IMR-90 (cell line): ENCODE measurements around the gene SLC7A10. TPM values are rescaled to one million over a fixed set of nuclear protein-coding genes. Genes with fewer than 3 reads are reported as not detected.

Source experiments
- ATAC-seq: fragments of 200-7000 bp; cut with Tn5 transposase; 2 replicates; pipeline ENCODE4 v1.9.1; 2020; ENCODE audit warnings: low read depth, mild to moderate bottlenecking, moderate library complexity
- BruUV-seq: library from RNA; stranded (reverse); fragments of 400-500 nt; replicated peaks from 2 replicates; lab custom pipeline; 2021; lab: Mats Ljungman, UMichigan
- CTCF ChIA-PET: fragments of 300-600 bp; formaldehyde crosslinking; extraction: SDS; loops from one replicate; lab custom pipeline; 2021; ENCODE audit warnings: antibody characterized with exemption; lab: Yijun Ruan, JAX
- POLR2A ChIA-PET: fragments of 300-600 bp; sonication (Branson Sonifier 250); formaldehyde crosslinking; loops from one replicate; lab custom pipeline; 2022; ENCODE audit warnings: antibody characterized with exemption; ENCODE audit not compliant: unreplicated experiment; lab: Charles Lee
- DNase-seq: peaks from one replicate; pipeline ENCODE4 v3.0.0; 2013
- H2AFZ ChIP-seq: replicated peaks from 2 replicates; pipeline ENCODE3; 2013; ENCODE audit warnings: low read length, mild to moderate bottlenecking; ENCODE audit not compliant: poor library complexity
- H2AK5ac ChIP-seq: 2 replicates; pipeline ENCODE4 v1.6.1; 2013; ENCODE audit warnings: low read depth, low read length, inconsistent platforms
- H2AK9ac ChIP-seq: replicated peaks from 2 replicates; pipeline ENCODE3; 2013; ENCODE audit warnings: mild to moderate bottlenecking, low read depth, low read length, moderate library complexity; ENCODE audit not compliant: poor library complexity
- H2BK120ac ChIP-seq: 2 replicates; pipeline ENCODE4 v1.6.1; 2013; ENCODE audit warnings: low read depth, low read length, inconsistent platforms
- H2BK15ac ChIP-seq: 3 replicates; pipeline ENCODE4 v1.6.1; 2013; ENCODE audit warnings: low read depth, low read length, inconsistent platforms
- H2BK20ac ChIP-seq: 2 replicates; pipeline ENCODE4 v1.6.1; 2013; ENCODE audit warnings: low read depth, mild to moderate bottlenecking, inconsistent platforms, low read length, moderate library complexity
- H2BK5ac ChIP-seq: 2 replicates; pipeline ENCODE4 v1.6.1; 2013; ENCODE audit warnings: mild to moderate bottlenecking, low read depth, low read length, inconsistent platforms; ENCODE audit not compliant: poor library complexity, severe bottlenecking
- H3K14ac ChIP-seq: replicated peaks from 2 replicates; pipeline ENCODE4 v1.6.1; 2013; ENCODE audit warnings: low read depth, low read length, inconsistent platforms
- H3K18ac ChIP-seq: 2 replicates; pipeline ENCODE4 v1.6.1; 2013; ENCODE audit warnings: low read depth, low read length, control low read depth
- H3K23ac ChIP-seq: 2 replicates; pipeline ENCODE4 v1.6.1; 2013; ENCODE audit warnings: low read depth, low read length, inconsistent platforms
- H3K27ac ChIP-seq: 2 replicates; pipeline ENCODE4 v1.5.1; 2013; ENCODE audit warnings: mild to moderate bottlenecking, control low read depth, low read length; ENCODE audit not compliant: insufficient read depth
- H3K27me3 ChIP-seq: 2 replicates; pipeline ENCODE4 v1.6.1; 2013; ENCODE audit warnings: low read length; ENCODE audit not compliant: control insufficient read depth, insufficient read depth
- H3K36me3 ChIP-seq: 2 replicates; pipeline ENCODE4 v1.6.1; 2013; ENCODE audit warnings: low read length, mixed read lengths; ENCODE audit not compliant: control insufficient read depth, insufficient read depth
- H3K4ac ChIP-seq: 2 replicates; pipeline ENCODE4 v1.6.1; 2013; ENCODE audit warnings: low read depth, low read length, inconsistent platforms
- H3K4me1 ChIP-seq: 2 replicates; pipeline ENCODE4 v1.6.1; 2013; ENCODE audit warnings: low read length, mixed read lengths; ENCODE audit not compliant: control insufficient read depth, insufficient read depth
- H3K4me2 ChIP-seq: 2 replicates; pipeline ENCODE4 v1.6.1; 2013; ENCODE audit warnings: low read depth, mild to moderate bottlenecking, control low read depth, low read length, moderate library complexity
- H3K4me3 ChIP-seq: 2 replicates; pipeline ENCODE4 v1.5.1; 2013; ENCODE audit warnings: low read depth, mild to moderate bottlenecking, control low read depth, low read length, moderate library complexity; ENCODE audit not compliant: insufficient read depth
- H3K56ac ChIP-seq: 2 replicates; pipeline ENCODE4 v1.6.1; 2013; ENCODE audit warnings: low read length, inconsistent platforms; ENCODE audit not compliant: insufficient read depth; ENCODE audit errors: extremely low read depth
- H3K79me1 ChIP-seq, 2 experiments: 2 replicates each; pipeline ENCODE4 v1.6.1; 2013; ENCODE audit warnings: low read length in 2 of 2, inconsistent platforms in 1 of 2, low read depth in 1 of 2
- H3K9ac ChIP-seq: 2 replicates; pipeline ENCODE4 v1.6.1; 2013; ENCODE audit warnings: low read depth, low read length, control low read depth
- H3K9me1 ChIP-seq: 2 replicates; pipeline ENCODE4 v1.6.1; 2013; ENCODE audit warnings: low read length, inconsistent platforms; ENCODE audit not compliant: insufficient read depth
- H3K9me3 ChIP-seq: 2 replicates; pipeline ENCODE4 v1.6.1; 2013; ENCODE audit warnings: low read length; ENCODE audit not compliant: control insufficient read depth, insufficient read depth
- H4K20me1 ChIP-seq: 2 replicates; pipeline ENCODE4 v1.6.1; 2013; ENCODE audit warnings: low read length, inconsistent platforms; ENCODE audit not compliant: insufficient read depth
- H4K5ac ChIP-seq: 2 replicates; pipeline ENCODE4 v1.6.1; 2013; ENCODE audit warnings: mild to moderate bottlenecking, low read depth, low read length, control low read depth
- H4K8ac ChIP-seq, 2 experiments: 2 replicates each; pipeline ENCODE4 v1.6.1; 2013; ENCODE audit warnings: low read depth in 2 of 2, low read length in 2 of 2, control low read depth in 1 of 2, inconsistent platforms in 1 of 2
- H4K91ac ChIP-seq: 2 replicates; pipeline ENCODE4 v1.6.1; 2013; ENCODE audit warnings: low read depth, low read length, inconsistent platforms; ENCODE audit not compliant: insufficient read depth
- CHD1 ChIP-seq: IDR thresholded peaks from 2 replicates; pipeline ENCODE4 v1.6.1; 2012; ENCODE audit warnings: low read depth, low read length, improper control_type of control experiment
- CTCF ChIP-seq: conservative IDR thresholded peaks from 2 replicates; pipeline ENCODE4 v1.5.1; 2012; ENCODE audit warnings: mild to moderate bottlenecking, low read depth, low read length, improper control_type of control experiment
- ELK1 ChIP-seq: fragments of 150-350 bp; IDR thresholded peaks from 2 replicates; pipeline ENCODE4 v1.6.1; 2016; ENCODE audit warnings: low read depth, mild to moderate bottlenecking, low read length, moderate library complexity, borderline replicate concordance
- FOS ChIP-seq: fragments of 150-350 bp; IDR thresholded peaks from 2 replicates; pipeline ENCODE4 v1.6.1; 2016; ENCODE audit warnings: low read depth, low read length
- MAFK ChIP-seq: IDR thresholded peaks from 2 replicates; pipeline ENCODE4 v1.6.1; 2012; ENCODE audit warnings: low read depth, low read length, improper control_type of control experiment
- MXI1 ChIP-seq: IDR thresholded peaks from 2 replicates; pipeline ENCODE4 v1.6.1; 2012; ENCODE audit warnings: low read depth, mild to moderate bottlenecking, low read length, moderate library complexity, borderline replicate concordance
- POLR2A ChIP-seq: IDR thresholded peaks from 2 replicates; pipeline ENCODE4 v1.6.1; 2012; ENCODE audit warnings: mild to moderate bottlenecking, low read depth, low read length
- RAD21 ChIP-seq: IDR thresholded peaks from 2 replicates; pipeline ENCODE4 v1.6.1; 2012; ENCODE audit warnings: low read length, improper control_type of control experiment
- RCOR1 ChIP-seq: IDR thresholded peaks from 2 replicates; pipeline ENCODE4 v1.6.1; 2012; ENCODE audit warnings: mild to moderate bottlenecking, low read length, improper control_type of control experiment; ENCODE audit not compliant: insufficient replicate concordance
- USF2 ChIP-seq: fragments of 150-350 bp; IDR thresholded peaks from 2 replicates; pipeline ENCODE4 v1.6.1; 2017; ENCODE audit warnings: mild to moderate bottlenecking, antibody characterized with exemption, low read length, low read depth
- WGBS, 2 experiments: methylation state at CpG; one replicate each; pipeline versions ENCODE4 v1.1.5 to v1.1.7; 2013; ENCODE audit warnings: missing lambda C conversion rate in 2 of 2; ENCODE audit not compliant: insufficient read length in 1 of 2; ENCODE audit errors: extremely low coverage in 2 of 2; 5-methylcytosine and 5-hydroxymethylcytosine counted together
- dilution Hi-C: fragments of 300-500 bp; cut with HindIII; formaldehyde crosslinking; loops from one replicate; pipeline ENCODE4 v1.14.3; 2018; ENCODE audit warnings: low sequenced_read_pairs; ENCODE audit not compliant: unreplicated experiment
- in situ Hi-C: fragments of 300-500 bp; cut with MboI; formaldehyde crosslinking; loops from 3 replicates; pipeline ENCODE4 v1.14.3; 2019; ENCODE audit warnings: low sequenced_read_pairs, inconsistent platforms, mixed read lengths
- intact Hi-C: fragments of 100-400 bp; cut with micrococcal nuclease; formaldehyde crosslinking; loops from 2 replicates; pipeline ENCODE4 v1.10.0; 2022
- polyA plus RNA-seq, 3 experiments: library from polyadenylated mRNA; depleted of rRNA; stranded (reverse); fragments of >200 nt; gene quantifications; 2 replicates each; pipeline ENCODE4 v1.2.3, GENCODE V29; 2012; ENCODE audit warnings: low replicate concordance in 1 of 3
- total RNA-seq: library from RNA; depleted of rRNA; stranded (reverse); fragments of >200 nt; gene quantifications from 2 replicates; pipeline ENCODE4 v1.2.3, GENCODE V29; 2012

SLC7A10 gene
- total and polyA plus RNA-seq, 2 of the 4 experiments (the other 2 are of a cell fraction): not detected

DNA sequence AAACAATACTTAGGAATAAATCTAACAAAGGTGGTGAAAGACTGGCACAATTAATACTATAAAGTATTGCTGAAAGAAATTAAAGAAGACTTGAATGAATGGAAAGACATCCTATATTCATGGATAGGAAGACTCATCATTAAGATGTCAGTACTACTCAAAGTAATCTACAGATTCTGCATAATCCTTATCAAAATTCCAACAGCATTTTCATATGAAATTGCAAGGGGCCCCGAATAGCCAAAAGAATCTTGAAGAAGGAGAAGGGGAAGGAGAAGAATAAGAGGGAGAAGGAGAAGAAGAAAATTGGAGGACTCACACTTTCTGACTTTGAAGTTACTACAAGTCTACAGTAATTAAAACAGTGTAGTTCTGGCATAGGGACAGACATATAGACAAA is 57.1 kb downstream of the SLC7A10 start:
- no peak overlapping the region for H2BK5ac ChIP-seq
- ChIA-PET CTCF (interaction anchor here (1.1 kb wide), 1 partner anchor 43 kb away, joined by 3 read pairs; no protein-coding TSS in a partner anchor), POLR2A (no interaction called here)
- no peak overlapping the region for H3K27ac ChIP-seq
- H3K4me1 ChIP-seq: peaks cover 2% of the 10 kb centered on the region
- no peak for ATAC-seq
- no peak for TF ChIP-seq ELK1
- no peak for TF ChIP-seq MAFK
- TF ChIP-seq MXI1: no peak
- no peak for TF ChIP-seq RAD21
- no peak for TF ChIP-seq POLR2A
- no peak for TF ChIP-seq FOS
- TF ChIP-seq USF2: no peak
- TF ChIP-seq RCOR1: no peak
- TF ChIP-seq CHD1: no peak
- TF ChIP-seq CTCF: no peak
- H2BK20ac ChIP-seq: no peak overlapping the region
- intact Hi-C loops (no loop called here), in situ Hi-C loops (no loop called here), dilution Hi-C loops (no loop called here)
- no peak overlapping the region for H3K9ac ChIP-seq
- no peak overlapping the region for H2AK9ac ChIP-seq
- no peak overlapping the region for H3K14ac ChIP-seq
- no peaks in the 10 kb centered on the region for H3K9me1 ChIP-seq
- DNase-seq: no peak
- H4K91ac ChIP-seq: no peak overlapping the region
- H3K23ac ChIP-seq: no peak overlapping the region
- no peak overlapping the region for H2BK15ac ChIP-seq
- H2AK5ac ChIP-seq: no peak overlapping the region
- H3K27me3 ChIP-seq: no peaks in the 10 kb centered on the region
- H3K4me2 ChIP-seq: no peak overlapping the region
- no peak overlapping the region for H3K18ac ChIP-seq
- peaks cover 3% of the 10 kb centered on the region; the same call in 1 of the 2 replicates for H4K20me1 ChIP-seq
- no peak overlapping the region for H3K4me3 ChIP-seq
- H3K36me3 ChIP-seq: no peaks in the 10 kb centered on the region
- H3K79me1 ChIP-seq: peaks cover 0 to 4% of the 10 kb centered on the region in 2 experiments; a peak in 2 of 4 replicates
- no peak overlapping the region for H2BK120ac ChIP-seq
- no CpG with 5 or more reads among the region's 1 CpG for WGBS, 2 experiments
- no peak overlapping the region for H2AFZ ChIP-seq
- no peaks in the 10 kb centered on the region for H3K9me3 ChIP-seq
- no peak overlapping the region for H4K5ac ChIP-seq
- H3K56ac ChIP-seq: no peak overlapping the region
- H3K4ac ChIP-seq: no peak overlapping the region
- H4K8ac ChIP-seq: no peak overlapping the region
- no TSS peak for BruUV-seq
